Stimulated activated CD4-positive, alpha-beta T cell treated with anti-CD3 and anti-CD28 coated beads, TNF-alpha, amount 100 ng/mL, for 24 hours (primary cell): ENCODE results near the gene ANKLE2.
"Not testable (repeated sequence)": the region's sequence is repeated elsewhere in the genome, so short reads cannot be mapped to it uniquely, and the experiment has no call there.

Experiments used
- DNase-seq, 3 experiments: peaks; one replicate each; pipeline ENCODE4 v3.0.0-alpha.2; 2020; ENCODE audit warnings: low read depth in 3 of 3

The ANKLE2 gene

DNA sequence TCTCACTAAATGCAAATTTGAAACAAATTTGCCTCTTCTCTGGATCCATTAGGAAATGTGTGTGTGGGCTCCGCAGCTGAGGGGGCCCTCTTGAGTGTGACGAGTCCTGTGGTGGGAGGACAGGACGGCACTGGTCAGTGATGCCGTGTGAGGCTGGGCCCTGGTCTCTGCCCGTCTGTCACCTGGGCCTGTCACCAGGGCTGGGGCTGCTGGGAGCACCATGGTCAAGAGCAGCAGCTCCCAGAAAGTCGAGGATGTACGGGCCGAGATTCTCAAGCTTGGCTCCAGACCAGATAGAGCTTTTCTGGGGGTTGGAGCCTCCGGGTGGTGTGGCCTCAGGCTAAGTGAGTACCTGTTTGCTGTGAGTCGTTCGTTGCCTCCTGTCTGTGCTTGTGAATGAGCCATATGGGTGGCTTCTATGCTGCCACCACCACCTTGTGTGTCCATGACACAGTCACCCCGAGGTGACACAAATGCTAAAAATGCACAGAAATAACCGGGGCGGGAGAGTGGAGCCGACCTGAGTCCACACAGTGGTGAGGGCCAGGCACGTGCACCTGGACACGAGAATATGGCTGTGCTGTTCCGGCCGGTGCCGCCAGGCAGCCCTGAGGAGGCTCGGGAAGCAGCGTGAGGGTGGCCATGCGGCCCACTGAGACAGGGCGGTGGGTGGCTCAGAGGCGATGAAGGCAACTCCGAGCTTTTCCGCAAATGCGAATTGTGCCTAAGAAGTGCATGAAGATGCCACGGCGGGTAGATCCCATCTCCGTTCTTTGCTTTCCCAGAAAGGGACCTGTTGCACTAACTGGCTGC is 42.3 kb downstream of the ANKLE2 start:
- no peak for DNase-seq

DNA sequence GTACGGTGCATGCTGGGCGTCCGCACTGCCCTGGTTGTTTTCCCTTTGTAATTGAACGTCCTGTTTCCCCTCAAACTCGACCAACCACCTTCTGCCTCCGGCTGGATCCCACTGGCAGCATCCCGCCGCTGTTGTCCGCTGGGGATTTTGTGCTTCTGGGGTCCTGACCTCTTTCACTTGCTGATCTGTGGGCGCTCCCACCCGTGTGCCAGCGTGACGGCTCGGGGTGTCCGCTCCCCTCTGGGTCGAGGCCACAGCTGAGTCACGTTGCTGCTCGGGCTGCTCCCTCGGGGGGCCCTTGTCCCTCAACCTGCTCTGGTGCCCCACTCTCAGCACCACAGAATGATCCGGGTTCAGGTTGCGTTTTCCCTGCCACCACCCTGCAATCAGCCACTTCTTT is 43.0 kb downstream of the ANKLE2 start:
- no peak for DNase-seq

DNA sequence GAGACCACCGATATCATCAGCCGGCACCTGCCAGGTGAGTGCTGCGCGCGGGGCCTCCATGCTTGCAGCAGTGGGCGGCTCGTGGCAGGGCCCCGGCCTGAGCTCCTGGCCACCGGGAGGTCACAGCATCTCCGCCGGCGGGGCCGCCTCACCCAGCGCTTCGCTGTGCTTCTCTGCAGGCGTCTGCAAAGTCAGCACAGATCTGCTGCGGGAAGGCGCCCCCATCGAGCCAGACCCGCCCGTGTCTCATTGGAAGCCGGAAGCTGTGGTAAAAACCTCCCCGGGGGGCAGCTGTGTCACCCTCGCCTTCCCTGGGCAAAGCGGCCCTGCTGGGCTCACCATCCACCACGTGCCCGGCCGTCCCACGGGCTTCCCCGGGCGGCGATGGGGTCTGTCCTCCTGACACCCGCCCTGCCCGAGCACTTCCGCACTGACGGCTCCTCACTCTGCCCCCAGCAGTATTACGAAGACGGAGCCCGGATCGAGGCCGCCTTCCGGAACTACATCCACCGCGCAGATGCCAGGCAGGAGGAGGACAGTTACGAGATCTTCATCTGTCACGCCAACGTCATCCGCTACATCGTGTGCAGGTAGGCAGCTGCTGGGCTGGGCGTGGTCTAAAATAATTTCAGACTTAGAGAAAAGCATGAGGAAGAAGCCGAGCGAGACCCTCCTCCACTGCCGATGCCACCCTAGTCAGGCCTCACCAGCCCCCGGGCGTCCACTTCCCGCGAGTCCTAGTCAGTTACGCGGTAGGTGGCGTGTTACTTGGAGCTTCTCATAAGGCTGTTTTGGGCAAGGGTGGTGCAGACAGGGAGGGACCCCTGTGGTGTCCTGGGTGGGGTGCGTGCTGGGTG is 43.9 kb downstream of the ANKLE2 start:
- DNase-seq, result no peak

DNA sequence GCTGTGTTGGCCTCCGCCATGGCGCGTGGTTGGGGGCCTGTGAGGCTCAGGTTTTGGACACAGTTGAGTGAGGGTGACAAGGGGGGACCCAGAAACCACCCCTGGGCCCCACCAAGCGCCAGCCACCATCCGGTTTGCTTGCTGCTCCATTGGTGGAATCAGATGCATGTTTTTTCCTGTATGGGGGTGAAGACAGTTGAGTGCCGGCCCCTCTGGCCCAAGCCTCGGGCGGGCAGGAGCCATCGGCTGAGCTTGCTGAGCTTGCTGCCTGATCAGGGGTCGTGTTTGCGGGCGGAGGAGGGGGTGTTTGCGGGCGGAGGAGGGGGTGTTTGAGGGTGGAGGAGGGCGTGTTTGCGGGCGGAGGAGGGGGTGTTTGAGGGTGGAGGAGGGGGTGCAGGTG is 44.6 kb downstream of the ANKLE2 start:
- no peak for DNase-seq

DNA sequence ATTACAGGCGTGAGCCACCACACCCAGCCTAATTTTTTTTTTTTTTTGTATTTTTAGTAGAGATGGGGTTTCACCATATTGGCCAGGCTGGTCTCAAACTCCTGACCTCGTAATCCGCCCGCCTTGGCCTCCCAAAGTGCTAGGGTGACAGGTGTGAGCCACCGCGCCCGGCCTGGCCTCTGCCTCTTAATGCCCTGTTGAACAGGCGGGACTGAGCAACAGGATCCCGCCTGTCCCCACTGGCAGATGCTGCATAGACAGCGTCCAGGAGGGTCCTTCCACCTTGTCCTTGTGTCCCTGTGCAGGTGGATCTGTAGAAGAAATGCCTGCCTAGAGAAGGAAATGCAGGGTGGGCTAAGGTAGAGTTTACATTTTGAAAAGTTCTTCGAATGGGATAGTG is 45.3 kb downstream of the ANKLE2 start:
- DNase-seq, result no peak

DNA sequence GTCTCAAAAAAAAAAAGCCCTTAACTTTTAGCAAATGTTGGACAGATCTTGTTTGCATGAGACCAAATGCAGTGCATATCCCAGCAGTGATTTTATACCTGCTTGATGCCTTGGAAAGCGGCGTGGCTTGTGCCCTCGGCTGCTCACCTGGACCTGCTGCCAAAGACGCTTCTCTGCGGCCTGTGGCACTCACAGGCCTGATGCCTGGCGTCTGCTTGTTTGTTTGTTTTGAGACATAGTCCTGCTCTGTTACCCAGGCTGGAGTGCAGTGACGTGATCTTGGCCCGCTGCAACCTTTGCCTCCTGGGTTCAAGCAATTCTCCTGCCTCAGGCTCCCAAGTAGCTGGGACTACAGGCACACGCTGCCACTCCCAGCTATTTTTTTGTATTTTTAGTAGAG is 45.8 kb downstream of the ANKLE2 start:
- no peak for DNase-seq

DNA sequence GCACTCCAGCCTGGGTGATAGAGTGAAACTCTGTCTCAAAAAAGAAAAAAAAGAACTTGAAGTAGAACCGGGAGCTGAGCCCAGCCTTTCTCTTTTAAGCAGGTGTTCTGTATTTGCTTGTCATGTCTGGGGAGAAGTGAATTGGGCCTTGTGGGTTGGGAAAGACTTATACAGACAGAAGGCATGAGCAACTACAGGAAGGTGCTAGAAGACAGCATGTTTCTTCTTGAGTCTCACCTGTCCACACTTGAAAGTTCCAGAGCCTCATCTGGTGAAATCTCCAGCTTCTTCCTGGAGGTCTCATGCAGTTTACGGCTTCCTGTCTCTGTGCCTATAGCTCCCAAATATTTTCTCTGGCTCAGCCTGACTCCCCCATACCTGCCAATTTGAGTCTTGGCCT is 48.5 kb downstream of the ANKLE2 start:
- DNase-seq, result no peak

DNA sequence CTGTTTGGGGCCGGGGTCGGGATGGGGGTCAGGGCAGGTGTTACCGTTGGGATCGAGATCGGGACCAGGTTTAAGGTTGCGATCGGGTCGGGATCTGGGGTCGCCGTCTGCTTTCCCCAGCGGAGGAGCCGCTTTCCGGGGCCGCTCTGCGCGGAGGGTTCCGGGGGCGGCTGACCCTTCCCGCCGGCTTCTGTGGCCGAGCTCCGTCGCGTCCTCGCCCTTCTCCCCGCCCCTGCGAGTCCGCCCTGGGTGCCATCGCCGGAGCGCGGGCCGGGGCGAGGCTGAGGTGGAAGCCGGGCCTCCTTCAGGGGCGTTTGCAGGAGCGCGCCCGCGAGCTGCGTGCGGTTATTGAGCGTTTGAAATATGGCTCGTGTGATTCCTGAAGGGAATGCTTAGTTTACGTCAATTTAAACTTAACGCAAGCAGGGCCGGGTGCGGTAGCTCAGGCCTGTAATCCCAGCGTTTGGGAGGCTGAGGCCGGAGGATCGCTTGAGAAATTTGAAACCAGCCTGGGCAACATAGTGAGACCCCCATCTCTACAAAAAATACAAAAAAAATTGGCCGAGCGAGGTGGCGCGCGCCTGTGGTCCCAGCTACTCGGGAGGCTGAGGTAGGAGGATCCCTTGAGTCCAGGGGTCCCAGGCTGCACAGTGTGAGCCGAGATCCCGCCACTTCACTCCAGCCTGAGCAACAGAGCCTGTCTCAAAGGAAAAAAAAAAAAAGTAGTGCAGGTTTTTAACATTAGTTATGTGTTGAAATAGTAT is 50.4 kb downstream of the ANKLE2 start:
- DNase-seq, result peak in 2 of 3 experiments; percentile 20 to 21

DNA sequence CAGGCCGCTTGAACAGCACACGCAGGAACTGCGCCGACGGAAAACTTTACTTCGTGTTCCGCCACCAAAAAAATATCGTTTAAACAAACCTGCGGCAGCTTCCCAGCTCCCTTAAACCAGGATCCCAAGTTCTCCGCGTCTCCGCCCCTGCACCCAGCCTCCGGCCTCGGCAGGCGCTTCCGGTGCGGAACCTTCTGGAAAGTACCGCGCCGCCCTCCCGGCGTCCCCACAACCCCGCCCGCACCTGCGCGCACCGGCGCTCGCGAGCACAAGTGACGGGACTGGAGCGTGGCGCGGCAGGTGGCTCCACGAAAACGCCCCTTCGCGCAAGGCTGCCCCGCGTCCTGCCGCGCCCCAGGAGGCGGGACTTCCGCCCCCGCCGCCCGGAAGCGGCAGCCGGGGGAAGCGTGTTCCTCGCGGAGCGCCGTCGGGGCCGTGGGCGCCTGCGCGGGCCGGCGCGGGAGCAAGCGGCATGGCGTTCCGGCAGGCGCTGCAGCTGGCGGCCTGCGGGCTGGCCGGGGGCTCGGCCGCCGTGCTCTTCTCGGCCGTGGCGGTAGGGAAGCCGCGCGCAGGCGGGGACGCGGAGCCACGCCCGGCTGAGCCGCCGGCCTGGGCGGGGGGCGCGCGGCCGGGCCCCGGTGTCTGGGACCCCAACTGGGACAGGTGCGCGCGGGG is 51.1 kb downstream of the ANKLE2 start, which contains the start of gene PGAM5:
Gene PGAM5, plus strand, starts transcription at position 438 of the 675 bp plus-strand sequence. Its CDS starts 35 bp downstream, at position 473.
- peak; percentile 73 to 82 (median 75) for DNase-seq

DNA sequence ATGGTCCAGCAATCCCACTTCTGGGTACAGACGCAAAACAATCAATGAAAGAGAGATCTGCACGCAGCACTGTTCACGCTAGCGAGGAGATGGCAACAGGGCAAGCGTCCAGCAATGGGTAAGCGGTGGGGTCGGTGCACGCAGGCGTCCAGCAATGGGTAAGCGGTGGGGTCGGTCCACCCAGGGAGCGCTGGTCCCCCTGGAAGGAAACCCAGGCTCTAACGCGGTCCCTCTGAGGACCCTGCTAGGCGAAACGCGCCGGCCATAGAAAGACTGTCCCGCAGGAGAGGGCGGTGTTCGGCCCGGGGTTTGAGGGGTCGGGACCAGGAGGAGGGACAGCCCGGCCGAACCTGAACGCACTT is 51.6 kb downstream of the ANKLE2 start:
- no peak for DNase-seq

DNA sequence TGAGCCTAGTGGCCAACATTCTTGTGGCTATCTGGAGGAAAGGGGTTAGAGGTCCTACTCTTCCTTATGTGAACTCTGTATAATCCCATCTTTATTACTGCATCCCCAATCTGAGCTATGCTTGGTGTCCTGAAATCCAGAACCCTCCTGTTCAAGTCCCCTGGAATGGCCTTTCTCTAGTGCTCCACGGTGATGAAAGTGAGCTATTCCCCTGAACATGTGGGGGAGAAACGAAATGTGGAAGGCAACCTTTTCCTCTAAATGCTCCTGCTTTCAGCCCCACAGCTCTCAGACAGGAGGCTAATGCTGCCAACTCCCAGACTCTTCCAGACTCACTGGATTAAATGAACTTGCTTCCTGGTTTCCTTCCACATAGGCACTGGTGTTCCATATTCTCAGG is 53.5 kb downstream of the ANKLE2 start:
- DNase-seq, result no peak

DNA sequence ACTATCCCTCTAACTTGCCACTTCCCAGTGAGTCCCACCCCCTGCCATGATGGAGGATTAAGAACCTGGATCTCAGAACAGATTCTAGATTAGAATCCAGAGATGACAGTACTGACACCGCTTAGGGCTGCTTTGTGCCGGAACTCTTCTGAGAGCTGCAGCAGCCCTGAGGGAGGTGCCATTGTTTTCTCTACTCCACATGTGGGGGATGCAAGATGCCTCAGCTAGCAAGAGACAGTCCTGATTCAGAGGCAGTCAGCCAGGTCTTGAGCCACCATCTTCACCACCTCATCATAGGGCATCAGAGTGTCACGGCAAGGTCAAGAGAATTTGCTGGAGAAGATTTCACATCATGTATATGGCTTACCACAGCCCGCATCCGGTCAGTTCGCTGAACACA is 54.4 kb downstream of the ANKLE2 start:
- DNase-seq, result no peak

DNA sequence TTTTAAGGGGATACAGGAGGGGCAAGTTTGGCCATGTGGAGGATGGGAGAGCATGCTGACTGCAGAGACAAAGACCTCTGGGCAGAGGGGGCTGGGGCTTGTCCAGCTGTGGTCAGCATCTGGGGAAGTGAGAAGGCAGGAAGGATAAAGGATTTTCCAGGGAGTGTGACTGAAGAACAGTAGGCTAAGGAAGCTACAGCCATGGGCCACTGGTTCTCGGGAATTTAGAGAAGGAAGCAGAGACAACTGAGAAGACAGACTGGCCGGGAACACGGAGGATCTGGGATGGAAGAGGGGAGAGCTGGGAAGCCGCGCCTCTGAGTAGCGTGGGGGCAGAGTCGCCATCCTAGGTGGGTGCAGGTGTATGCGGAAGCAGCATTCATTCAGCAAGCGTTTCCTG is 58.0 kb downstream of the ANKLE2 start:
- DNase-seq, result no peak

DNA sequence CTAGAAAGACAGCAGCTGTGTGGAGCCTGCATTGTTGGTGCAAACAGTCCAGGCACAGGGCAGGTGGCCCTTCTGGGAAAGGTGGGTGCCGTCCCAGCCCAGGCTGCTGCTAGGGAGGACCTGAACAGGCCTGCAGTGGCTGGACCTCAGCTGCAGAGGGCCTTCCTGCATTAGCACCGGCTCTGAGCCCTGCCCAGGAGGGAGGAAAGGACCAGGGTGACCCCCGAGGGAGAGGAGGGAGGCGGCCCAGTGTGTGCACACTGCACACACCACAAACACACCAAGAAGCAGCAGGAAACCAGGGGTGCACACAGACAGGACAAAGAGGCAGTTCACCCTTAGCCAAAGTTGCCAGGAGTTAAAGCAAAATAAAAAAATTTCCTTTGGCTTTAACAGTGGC is 59.0 kb downstream of the ANKLE2 start:
- no peak for DNase-seq

DNA sequence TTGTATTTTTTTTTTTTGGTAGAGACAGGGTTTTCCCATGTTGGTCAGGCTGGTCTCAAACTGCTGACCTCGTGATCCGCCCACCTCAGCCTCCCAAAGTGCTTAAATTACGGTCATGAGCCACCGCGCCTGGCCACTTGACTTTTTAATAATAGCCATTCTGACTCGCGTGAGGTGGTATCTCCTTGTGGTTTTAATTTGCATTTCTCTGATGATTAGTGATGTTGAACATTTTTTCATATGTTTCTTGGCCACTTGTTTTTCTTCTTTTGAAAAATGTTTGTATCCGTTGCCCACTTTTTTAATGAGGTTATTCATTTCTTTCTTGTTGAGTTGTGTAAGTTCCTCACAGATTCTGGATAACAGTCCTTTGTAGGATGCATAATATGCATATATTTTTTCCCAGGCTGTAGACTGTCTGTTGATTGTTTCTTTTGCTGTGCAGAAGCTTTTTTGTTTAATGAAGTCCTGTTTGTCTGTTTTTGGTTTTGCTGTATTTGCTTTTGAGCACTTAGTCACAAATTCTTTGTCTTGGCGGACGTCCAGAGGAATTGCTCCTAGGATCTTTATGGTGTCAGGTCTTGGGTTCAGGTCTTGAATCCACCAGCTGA is 61.3 kb downstream of the ANKLE2 start:
- DNase-seq, result no peak

DNA sequence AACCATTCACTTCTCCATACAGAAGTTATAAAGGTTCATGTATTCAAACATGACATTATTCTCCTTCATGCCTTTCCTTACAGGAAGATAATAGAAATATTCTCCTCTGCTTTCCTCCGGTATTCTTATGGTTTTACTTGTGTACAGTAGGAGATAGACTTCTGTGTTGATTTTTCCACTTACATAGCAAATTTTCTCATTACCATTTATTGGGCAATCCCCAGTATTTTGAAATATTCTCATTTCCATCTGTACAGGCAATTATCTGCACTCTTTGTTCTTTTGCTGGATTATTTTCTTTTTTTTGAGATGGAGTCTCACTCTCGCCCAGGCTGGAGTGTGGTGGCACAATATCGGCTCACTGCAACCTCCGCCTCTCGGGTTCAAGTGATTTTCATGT is 63.3 kb downstream of the ANKLE2 start:
- DNase-seq, result no peak

DNA sequence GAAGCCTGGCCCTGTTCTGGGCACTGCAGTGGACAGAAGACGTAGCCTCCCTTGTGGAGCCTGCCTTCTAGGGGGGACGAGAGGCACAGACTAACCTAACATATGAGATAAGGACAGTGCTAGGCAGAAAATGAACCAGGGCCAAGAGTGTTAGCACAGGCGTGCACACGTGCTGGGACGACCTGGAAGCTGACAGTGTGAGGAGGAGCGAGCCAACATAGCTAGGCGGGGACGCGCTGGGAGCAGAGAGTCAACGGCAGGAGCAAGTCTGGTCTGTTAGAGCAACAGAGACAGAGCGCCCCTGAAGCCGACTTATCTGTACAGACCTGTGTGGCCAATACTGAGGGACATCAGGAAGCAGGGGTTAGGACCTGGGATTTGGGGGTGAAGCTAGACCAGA is 66.2 kb downstream of the ANKLE2 start:
- DNase-seq, result no peak

DNA sequence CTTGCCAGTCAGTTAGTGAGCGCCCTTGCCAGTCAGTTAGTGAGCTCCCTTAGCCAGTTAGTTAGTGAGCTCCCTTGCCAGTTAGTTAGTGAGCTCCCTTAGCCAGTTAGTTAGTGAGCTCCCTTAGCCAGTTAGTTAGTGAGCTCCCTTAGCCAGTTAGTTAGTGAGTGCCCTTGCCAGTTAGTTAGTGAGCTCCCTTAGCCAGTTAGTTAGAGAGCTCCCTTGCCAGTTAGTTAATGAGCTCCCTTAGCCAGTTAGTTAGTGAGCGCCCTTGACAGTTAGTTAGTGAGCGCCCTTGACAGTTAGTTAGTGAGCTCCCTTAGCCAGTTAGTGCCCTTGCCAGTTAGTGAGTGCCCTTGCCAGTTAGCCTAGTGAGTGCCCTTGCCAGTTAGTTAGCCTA is 66.7 kb downstream of the ANKLE2 start:
- not testable (repeated sequence) for DNase-seq

DNA sequence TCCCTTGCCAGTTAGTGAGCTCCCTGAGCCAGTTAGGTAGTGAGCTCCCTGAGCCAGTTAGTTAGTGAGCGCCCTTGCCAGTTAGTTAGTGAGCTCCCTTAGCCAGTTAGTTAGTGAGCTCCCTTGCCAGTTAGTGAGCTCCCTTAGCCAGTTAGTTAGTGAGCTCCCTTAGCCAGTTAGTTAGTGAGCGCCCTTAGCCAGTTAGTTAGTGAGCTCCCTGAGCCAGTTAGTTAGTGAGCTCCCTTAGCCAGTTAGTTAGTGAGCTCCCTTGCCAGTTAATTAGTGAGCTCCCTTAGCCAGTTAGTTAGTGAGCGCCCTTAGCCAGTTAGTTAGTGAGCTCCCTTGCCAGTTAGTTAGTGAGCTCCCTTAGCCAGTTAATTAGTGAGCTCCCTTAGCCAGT is 69.6 kb downstream of the ANKLE2 start:
- DNase-seq, result not testable (repeated sequence)

DNA sequence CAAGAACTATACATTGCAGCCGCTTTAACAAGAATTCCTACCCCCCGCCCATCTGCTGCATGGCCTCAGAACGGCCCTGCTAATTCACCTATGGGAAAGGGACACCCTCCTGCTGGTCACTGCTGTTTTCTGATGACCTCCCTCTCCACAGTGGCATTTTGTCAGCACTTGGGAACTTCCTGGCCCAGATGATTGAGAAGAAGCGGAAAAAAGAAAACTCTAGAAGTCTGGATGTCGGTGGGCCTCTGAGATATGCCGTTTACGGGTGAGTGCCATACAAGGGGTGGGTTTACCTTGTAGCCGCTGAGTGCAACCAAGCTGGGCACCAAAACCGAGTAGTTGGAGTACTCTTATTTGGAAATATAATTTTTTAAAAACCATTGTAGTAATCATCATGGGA is 71.5 kb downstream of the ANKLE2 start:
- DNase-seq, result no peak

DNA sequence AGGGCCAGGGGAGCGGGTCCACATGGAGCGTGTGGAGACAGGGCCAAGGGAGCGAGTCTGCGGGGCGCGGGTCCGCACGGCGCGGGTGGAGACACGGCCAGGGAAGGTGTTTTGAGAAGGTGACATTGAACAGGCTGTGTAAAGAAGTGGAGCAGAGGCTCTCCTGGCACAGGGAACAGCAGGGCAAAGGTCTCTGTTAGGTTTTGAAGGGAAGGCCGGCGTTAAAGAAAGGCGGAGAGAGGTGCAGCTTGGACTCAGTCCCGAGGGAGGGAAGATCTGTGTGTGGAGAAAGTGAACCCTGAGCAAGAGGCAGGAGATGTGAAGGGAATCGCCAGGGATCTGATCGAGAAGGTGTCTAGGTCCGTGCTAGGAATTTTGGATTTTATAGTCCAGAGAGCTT is 72.4 kb downstream of the ANKLE2 start:
- no peak for DNase-seq
